HCT116 (cell line): ENCODE data around the gene TEAD2. TPM values are rescaled to one million over a fixed set of nuclear protein-coding genes. Genes with fewer than 3 reads are reported as not detected.

Experiments
- ATAC-seq: fragments of 200-7000 bp; cut with Tn5 transposase; 2 replicates; pipeline ENCODE4 v1.9.1; 2020; ENCODE audit warnings: mild to moderate bottlenecking, moderate library complexity
- BruUV-seq: library from RNA; stranded (reverse); fragments of 400-500 nt; replicated peaks from 2 replicates; lab custom pipeline; 2021; lab: Mats Ljungman, UMichigan
- CTCF ChIA-PET: fragments of 300-600 bp; sonication (Branson Sonifier 250); formaldehyde crosslinking; loops from one replicate; lab custom pipeline; 2021; ENCODE audit warnings: antibody characterized with exemption; lab: Charles Lee
- POLR2A ChIA-PET: fragments of 300-600, 350-600 bp; sonication (Branson Sonifier 250); formaldehyde crosslinking; loops from one replicate; lab custom pipeline; 2021; ENCODE audit warnings: antibody characterized with exemption; lab: Charles Lee
- RAD21 ChIA-PET, 2 experiments: fragments of 300-600 bp; sonication (Branson Sonifier 250); formaldehyde crosslinking; loops; one replicate each; lab custom pipeline; 2023; ENCODE audit warnings: low total read pairs in 2 of 2; ENCODE audit not compliant: uncharacterized antibody in 2 of 2, unreplicated experiment in 2 of 2, low non-redundant PET in 1 of 2; lab: Charles Lee
- DNase-seq: peaks from one replicate; pipeline ENCODE4 v3.0.0-alpha.2; 2010; ENCODE audit warnings: low read depth, low spot score
- H2AFZ ChIP-seq: fragments of 200-600 bp; shearing (Covaris generic), sonication (generic); 2 replicates; pipeline ENCODE4 v1.6.1; 2017; ENCODE audit warnings: low read depth, mixed run types, mixed read lengths, antibody characterized with exemption, low read length; ENCODE audit not compliant: poor library complexity, severe bottlenecking
- H3K27ac ChIP-seq: 2 replicates; pipeline ENCODE4 v1.5.1; 2012; ENCODE audit warnings: low read depth, low read length
- H3K27me3 ChIP-seq: fragments of 200-600 bp; sonication (generic); 2 replicates; pipeline ENCODE4 v1.6.1; 2016; ENCODE audit warnings: mixed run types, low read length, mixed read lengths; ENCODE audit not compliant: insufficient read depth
- H3K36me3 ChIP-seq, 2 experiments: fragments of 200-500 bp in 1 of 2; fragments of 200-600 bp in 1 of 2; sonication (Bioruptor generic) in 1 of 2; sonication (generic) in 1 of 2; 2 replicates each; pipeline versions ENCODE4 v1.5.1 to v1.6.1; 2014 to 2016; ENCODE audit warnings: low read length in 2 of 2, inconsistent platforms in 1 of 2, mixed read lengths in 1 of 2, mixed run types in 1 of 2; ENCODE audit not compliant: insufficient read depth in 2 of 2, control insufficient read depth in 1 of 2
- H3K4me1 ChIP-seq, 2 experiments: fragments of 200-600 bp in 1 of 2; sonication (generic) in 1 of 2; 2 replicates each; pipeline versions ENCODE4 v1.5.1 to v1.6.1; 2012 to 2017; ENCODE audit warnings: low read length in 2 of 2, inconsistent platforms in 1 of 2, mild to moderate bottlenecking in 1 of 2, mixed read lengths in 1 of 2, mixed run types in 1 of 2, moderate library complexity in 1 of 2; ENCODE audit not compliant: insufficient read depth in 2 of 2, control insufficient read depth in 1 of 2
- H3K4me2 ChIP-seq: fragments of 200-600 bp; sonication (generic); 2 replicates; pipeline ENCODE4 v1.6.1; 2017; ENCODE audit warnings: mixed run types, low read length, mixed read lengths
- H3K4me3 ChIP-seq, 2 experiments: fragments of 200-600 bp in 1 of 2; sonication (generic) in 1 of 2; replicated peaks in 1 of 2; 2 replicates each; pipeline ENCODE4 v1.5.1; 2011 to 2016; ENCODE audit warnings: low read length in 2 of 2, control low read depth in 1 of 2, low read depth in 1 of 2, mild to moderate bottlenecking in 1 of 2, mixed read lengths in 1 of 2, mixed run types in 1 of 2
- H3K79me2 ChIP-seq: fragments of 200-600 bp; sonication (generic); 2 replicates; pipeline ENCODE4 v1.6.1; 2017; ENCODE audit warnings: mild to moderate bottlenecking, mixed run types, low read length, moderate library complexity, mixed read lengths; ENCODE audit not compliant: insufficient read depth
- H3K9ac ChIP-seq: fragments of 200-600 bp; sonication (generic); 2 replicates; pipeline ENCODE4 v1.6.1; 2016; ENCODE audit warnings: low read length, mixed read lengths
- H3K9me2 ChIP-seq: fragments of 200-600 bp; sonication (generic), shearing (Covaris generic); 2 replicates; pipeline ENCODE4 v1.6.1; 2017; ENCODE audit warnings: mixed run types, mild to moderate bottlenecking, moderate library complexity; ENCODE audit not compliant: insufficient read depth
- H3K9me3 ChIP-seq, 2 experiments: fragments of 200-500 bp in 1 of 2; fragments of 200-600 bp in 1 of 2; sonication (Bioruptor generic) in 1 of 2; sonication (generic) in 1 of 2; 2 replicates each; pipeline ENCODE4 v1.6.1; 2014 to 2017; ENCODE audit warnings: low read length in 2 of 2, mixed read lengths in 2 of 2, inconsistent platforms in 1 of 2, low read depth in 1 of 2, mild to moderate bottlenecking in 1 of 2, mixed run types in 1 of 2, moderate library complexity in 1 of 2; ENCODE audit not compliant: control insufficient read depth in 1 of 2, insufficient read depth in 1 of 2
- H4K20me1 ChIP-seq: fragments of 200-600 bp; sonication (generic), shearing (Covaris generic); 2 replicates; pipeline ENCODE4 v1.6.1; 2017; ENCODE audit warnings: mixed run types, mild to moderate bottlenecking, moderate library complexity; ENCODE audit not compliant: insufficient read depth
- CBX3 ChIP-seq: IDR thresholded peaks from 2 replicates; pipeline ENCODE4 v1.6.1; 2012; ENCODE audit warnings: low read depth
- CEBPB ChIP-seq: IDR thresholded peaks from 2 replicates; pipeline ENCODE4 v1.6.1; 2012; ENCODE audit warnings: low read depth
- EGR1 ChIP-seq: IDR thresholded peaks from 2 replicates; pipeline ENCODE4 v1.6.1; 2012; ENCODE audit warnings: low read depth
- ELF1 ChIP-seq: IDR thresholded peaks from 2 replicates; pipeline ENCODE4 v1.6.1; 2012; ENCODE audit warnings: low read depth, borderline replicate concordance
- EZH2 ChIP-seq: fragments of 200-600 bp; sonication (generic); IDR thresholded peaks from 2 replicates; pipeline ENCODE4 v1.6.1; 2017; ENCODE audit warnings: antibody characterized with exemption, mixed run types
- FOSL1 ChIP-seq: IDR thresholded peaks from 2 replicates; pipeline ENCODE4 v1.6.1; 2012; ENCODE audit warnings: low read depth
- POLR2AphosphoS5 ChIP-seq: IDR thresholded peaks from 2 replicates; pipeline ENCODE4 v1.6.1; 2011; ENCODE audit warnings: mild to moderate bottlenecking, low read depth, low read length, moderate library complexity
- SIN3A ChIP-seq: IDR thresholded peaks from 2 replicates; pipeline ENCODE4 v1.6.1; 2012; ENCODE audit warnings: low read depth
- intact Hi-C: fragments of 100-400 bp; cut with micrococcal nuclease; formaldehyde crosslinking; loops from 2 replicates; pipeline ENCODE4 v1.10.0; 2022
- total RNA-seq: library from RNA; stranded (reverse); gene quantifications from one replicate; pipeline ENCODE4 v1.2.1, GENCODE V29; 2021; ENCODE audit not compliant: unreplicated experiment
- TF ChIP-seq, protein P1 (sequence below): IDR thresholded peaks from 2 replicates; pipeline ENCODE4 v1.6.1; 2012; ENCODE audit warnings: low read depth

TEAD2 gene
- total RNA-seq, 1 experiment from 2014 or later, result 31.9 TPM

DNA sequence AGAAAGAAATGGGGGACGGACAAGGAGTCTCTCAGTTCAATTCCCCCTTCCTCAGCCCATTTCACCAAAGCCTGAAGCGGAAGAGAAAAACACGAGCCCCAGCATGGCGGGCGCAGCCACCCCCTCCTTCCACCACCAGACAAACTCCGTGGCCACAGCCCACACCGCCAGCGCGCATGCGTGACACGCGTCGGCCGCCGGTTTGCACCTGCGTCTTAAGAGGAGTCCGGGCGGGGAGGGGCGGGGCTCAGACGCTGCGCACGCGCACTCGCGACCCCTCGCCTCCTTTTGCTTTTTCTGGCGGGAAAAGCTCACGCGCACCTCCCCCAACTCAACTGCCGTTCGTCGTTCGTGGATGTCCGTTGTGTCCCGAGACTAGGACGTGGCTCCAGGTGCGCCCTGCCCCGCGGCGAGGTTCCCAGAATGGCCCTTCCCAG, 25.7 kb upstream of the TEAD2 start, which contains the start of gene KASH5:
KASH5 (plus strand) TSS at position 314 of the 437 bp plus-strand sequence. CDS start 2,635 bp downstream, outside the sequence.
- Histone ChIP-seq H3K27me3 (no peaks in the 10 kb centered on the region), H3K4me3 (no peak within 1 kb of the TSS), H2AFZ (no peak within 1 kb of the TSS), H3K9me2 (no peaks in the 10 kb centered on the region)
- BruUV-seq, result no TSS peak
- TF ChIP-seq EZH2 (no peak), FOSL1 (no peak), POLR2AphosphoS5 (no peak), CEBPB (no peak), ELF1 (no peak), SIN3A (no peak), EGR1 (no peak), CBX3 (no peak)
- TF ChIP-seq, protein P1, sequence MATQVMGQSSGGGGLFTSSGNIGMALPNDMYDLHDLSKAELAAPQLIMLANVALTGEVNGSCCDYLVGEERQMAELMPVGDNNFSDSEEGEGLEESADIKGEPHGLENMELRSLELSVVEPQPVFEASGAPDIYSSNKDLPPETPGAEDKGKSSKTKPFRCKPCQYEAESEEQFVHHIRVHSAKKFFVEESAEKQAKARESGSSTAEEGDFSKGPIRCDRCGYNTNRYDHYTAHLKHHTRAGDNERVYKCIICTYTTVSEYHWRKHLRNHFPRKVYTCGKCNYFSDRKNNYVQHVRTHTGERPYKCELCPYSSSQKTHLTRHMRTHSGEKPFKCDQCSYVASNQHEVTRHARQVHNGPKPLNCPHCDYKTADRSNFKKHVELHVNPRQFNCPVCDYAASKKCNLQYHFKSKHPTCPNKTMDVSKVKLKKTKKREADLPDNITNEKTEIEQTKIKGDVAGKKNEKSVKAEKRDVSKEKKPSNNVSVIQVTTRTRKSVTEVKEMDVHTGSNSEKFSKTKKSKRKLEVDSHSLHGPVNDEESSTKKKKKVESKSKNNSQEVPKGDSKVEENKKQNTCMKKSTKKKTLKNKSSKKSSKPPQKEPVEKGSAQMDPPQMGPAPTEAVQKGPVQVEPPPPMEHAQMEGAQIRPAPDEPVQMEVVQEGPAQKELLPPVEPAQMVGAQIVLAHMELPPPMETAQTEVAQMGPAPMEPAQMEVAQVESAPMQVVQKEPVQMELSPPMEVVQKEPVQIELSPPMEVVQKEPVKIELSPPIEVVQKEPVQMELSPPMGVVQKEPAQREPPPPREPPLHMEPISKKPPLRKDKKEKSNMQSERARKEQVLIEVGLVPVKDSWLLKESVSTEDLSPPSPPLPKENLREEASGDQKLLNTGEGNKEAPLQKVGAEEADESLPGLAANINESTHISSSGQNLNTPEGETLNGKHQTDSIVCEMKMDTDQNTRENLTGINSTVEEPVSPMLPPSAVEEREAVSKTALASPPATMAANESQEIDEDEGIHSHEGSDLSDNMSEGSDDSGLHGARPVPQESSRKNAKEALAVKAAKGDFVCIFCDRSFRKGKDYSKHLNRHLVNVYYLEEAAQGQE, result no peak
- TF ChIP-seq, all 23 proteins: peak for 0
- Histone ChIP-seq H3K4me2 (no peak within 1 kb of the TSS), H3K9me3 (no peaks in the 10 kb centered on the region; a peak in 1 of 4 replicates), H3K4me1 (peaks cover 3 to 10% of the 10 kb centered on the region in 2 experiments; a peak in 3 of 4 replicates), H3K36me3 (no peaks in the 10 kb centered on the region), H3K9ac (no peak within 1 kb of the TSS), H3K27ac (no peak within 1 kb of the TSS), H3K79me2 (no peaks in the 10 kb centered on the region), H4K20me1 (no peaks in the 10 kb centered on the region)
- intact Hi-C loops, result no loop called here
- DNase-seq (no peak), ATAC-seq (no peak)
- POLR2A ChIA-PET, result no interaction called here
- RAD21 ChIA-PET, result no interaction called here
- CTCF ChIA-PET, result no interaction called here
